ENCODE results near the gene TMEM132C.

The TMEM132C gene

GRCh38 chr12:128680555-128680954, 413.6 kb downstream of the TMEM132C start:
- no peak for DNase-seq

- DNase-seq, result no peak
Observed at GRCh38 chr12:128682548-128683275, 415.7 kb downstream of the TMEM132C start.

GRCh38 chr12:128684352-128684751, 417.4 kb downstream of the TMEM132C start:
- no peak for DNase-seq

- DNase-seq, result no peak
Observed at GRCh38 chr12:128685903-128686475, 419.0 kb downstream of the TMEM132C start.

GRCh38 chr12:128687851-128688250, 420.9 kb downstream of the TMEM132C start:
- no peak for DNase-seq

- no peak for DNase-seq
Observed at GRCh38 chr12:128690641-128691040, 423.7 kb downstream of the TMEM132C start.

GRCh38 chr12:128693115-128693514, 426.1 kb downstream of the TMEM132C start:
- no peak for DNase-seq

- no peak for DNase-seq
Observed at GRCh38 chr12:128693771-128694170, 426.8 kb downstream of the TMEM132C start.

- DNase-seq, result no peak
Observed at GRCh38 chr12:128694445-128694844, 427.5 kb downstream of the TMEM132C start.

- no peak for DNase-seq
Observed at GRCh38 chr12:128695697-128696096, 428.7 kb downstream of the TMEM132C start.

GRCh38 chr12:128698301-128698972, 431.5 kb downstream of the TMEM132C start:
- DNase-seq, result no peak

- DNase-seq, result no peak
Observed at GRCh38 chr12:128699106-128699505, 432.1 kb downstream of the TMEM132C start.

GRCh38 chr12:128702371-128702770, 435.4 kb downstream of the TMEM132C start:
- no peak for DNase-seq

- DNase-seq, result no peak
Observed at GRCh38 chr12:128705140-128705539, 438.2 kb downstream of the TMEM132C start.

GRCh38 chr12:128707488-128707887, 440.5 kb downstream of the TMEM132C start:
- DNase-seq, result no peak

GRCh38 chr12:128708789-128709188, 441.8 kb downstream of the TMEM132C start:
- DNase-seq, result no peak

- no peak for DNase-seq
Observed at GRCh38 chr12:128709660-128710059, 442.7 kb downstream of the TMEM132C start.

- DNase-seq, result no peak
Observed at GRCh38 chr12:128711486-128711885, 444.5 kb downstream of the TMEM132C start.

- no peak for DNase-seq
Observed at GRCh38 chr12:128712622-128713021, 445.7 kb downstream of the TMEM132C start.

- no peak for DNase-seq
Observed at GRCh38 chr12:128715485-128715884, 448.5 kb downstream of the TMEM132C start.

- DNase-seq, result no peak
Observed at GRCh38 chr12:128724468-128725046, 457.6 kb downstream of the TMEM132C start.

GRCh38 chr12:128726886-128727285, 459.9 kb downstream of the TMEM132C start:
- DNase-seq, result no peak

GRCh38 chr12:128727461-128727860, 460.5 kb downstream of the TMEM132C start:
- DNase-seq, result no peak

- DNase-seq, result no peak
Observed at GRCh38 chr12:128727999-128728398, 461.0 kb downstream of the TMEM132C start.

All from stimulated activated CD4-positive, alpha-beta T cell treated with anti-CD3 and anti-CD28 coated beads, Interleukin-2, amount 100 ng/mL, for 48 hours (primary cell).